Germinal center (tissue), 1 donor: Measurements from ENCODE around the gene FAM110C.
"Not testable (repeated sequence)": the region's sequence is repeated elsewhere in the genome, so short reads cannot be mapped to it uniquely, and the experiment has no call there.

Source experiments
- DNase-seq: peaks from one replicate; pipeline ENCODE4 v3.0.0; 2012; ENCODE audit warnings: mixed read lengths, low spot score

The FAM110C gene, protein sequence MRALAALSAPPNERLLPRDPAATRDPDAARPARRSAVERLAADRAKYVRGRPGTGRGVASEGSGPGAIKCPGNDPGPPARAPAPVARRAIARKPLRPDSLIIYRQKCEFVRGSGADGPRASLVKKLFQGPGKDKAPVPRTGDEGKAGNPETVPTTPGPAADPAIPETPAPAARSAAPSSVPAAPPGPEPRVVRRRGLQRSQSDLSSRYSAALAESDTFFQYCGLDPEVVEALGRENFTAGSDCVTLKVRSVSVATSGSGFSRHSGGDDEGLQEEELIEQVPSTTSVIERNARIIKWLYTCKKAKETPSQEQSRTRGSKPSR

DNA sequence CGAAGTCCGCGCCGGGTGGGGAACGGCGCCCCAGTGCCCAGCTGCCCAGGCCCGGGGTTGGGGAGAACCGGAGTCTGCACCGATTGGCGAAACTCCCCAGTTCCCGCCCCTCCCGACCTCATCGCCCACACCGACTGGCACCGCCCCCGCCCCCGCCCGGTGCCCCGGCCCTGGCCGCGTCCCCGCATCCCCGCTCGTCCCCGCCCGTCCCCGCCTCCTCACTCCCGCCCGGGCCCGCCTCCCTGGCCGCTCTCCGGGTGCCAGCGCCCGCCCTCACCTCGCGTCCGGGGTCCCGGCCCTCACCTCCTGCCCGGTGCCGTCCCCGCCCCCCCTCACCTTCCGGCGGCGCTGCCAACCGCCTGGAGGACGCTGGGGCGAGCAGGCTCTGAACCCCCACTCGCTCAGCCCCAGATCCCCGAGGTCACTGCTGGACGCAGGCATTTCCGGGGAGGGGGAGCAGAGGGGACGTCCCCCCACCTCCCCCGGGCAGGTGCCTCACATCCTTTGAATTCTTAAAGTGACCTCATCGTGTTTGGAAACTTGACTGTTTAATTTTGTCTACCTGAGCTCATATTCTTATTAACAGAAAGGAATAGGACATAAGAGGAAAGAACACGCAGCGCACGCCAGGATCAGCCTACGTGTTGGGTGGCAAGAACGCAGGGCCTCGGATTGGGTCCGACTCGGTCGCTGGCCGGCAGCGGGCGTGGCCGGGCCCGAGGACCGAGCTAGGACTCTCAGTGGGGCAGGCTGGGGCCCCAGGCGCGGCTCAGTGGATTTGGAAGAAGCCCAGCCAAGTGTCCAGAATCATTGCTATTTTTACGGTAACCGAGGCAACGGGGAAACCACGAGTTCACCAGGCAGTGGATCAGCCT, at the start of gene FAM110C:
TSS of gene FAM110C (minus strand) at position 35 of the 875 bp plus-strand sequence. CDS start 120 bp downstream, outside the sequence.
- peak; percentile 14 for DNase-seq

DNA sequence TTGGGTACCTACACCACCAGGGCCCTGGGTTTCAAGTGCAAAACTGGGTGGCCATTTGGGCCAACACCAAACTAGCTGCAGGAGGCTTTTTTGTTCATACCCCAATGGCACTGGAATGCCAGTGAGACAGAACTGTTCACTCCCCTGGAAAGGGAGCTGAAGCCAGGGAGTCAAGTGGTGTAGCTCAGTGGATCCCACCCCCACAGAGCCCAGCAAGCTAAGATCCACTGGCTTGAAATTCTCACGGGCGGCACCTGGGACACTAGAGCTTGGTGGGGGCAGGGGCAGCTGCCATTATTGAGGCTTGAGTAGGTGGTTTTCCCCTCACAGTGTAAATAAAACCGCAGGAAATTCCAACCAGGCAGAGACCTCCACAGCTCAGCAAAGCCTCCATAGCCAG, 46.0 kb upstream of the FAM110C start:
- DNase-seq = no peak

DNA sequence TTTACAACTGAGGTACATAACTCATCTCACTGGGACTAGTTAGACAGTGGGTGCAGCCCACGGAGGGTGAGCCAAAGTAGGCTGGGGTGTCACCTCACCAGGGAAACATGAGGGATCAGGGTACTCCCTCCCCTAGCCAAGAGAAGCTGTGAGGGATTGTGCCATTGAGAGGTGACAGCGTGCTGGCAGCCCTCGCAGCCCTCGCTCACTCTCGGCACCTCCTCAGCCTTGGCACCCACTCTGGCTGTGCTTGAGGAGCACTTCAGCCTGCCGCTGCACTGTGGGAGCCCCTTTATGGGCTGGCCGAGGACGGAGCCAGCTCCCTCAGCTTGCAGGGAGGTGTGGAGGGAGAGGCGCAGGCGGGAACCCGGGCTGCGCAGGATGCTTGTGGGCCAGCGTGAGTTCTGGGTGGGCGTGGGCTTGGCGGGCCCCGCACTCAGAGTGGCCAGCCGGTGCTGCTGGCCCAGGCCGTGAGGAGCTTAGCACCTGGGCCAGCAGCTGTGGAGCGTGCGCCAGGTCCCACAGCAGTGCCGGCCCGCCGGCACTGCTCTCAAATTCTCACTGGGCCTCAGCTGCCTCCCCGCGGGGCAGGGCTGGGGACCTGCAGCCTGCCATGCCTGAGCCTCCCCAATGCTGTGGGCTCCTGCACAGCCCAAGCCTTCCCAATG, 44.5 kb upstream of the FAM110C start:
- no peak for DNase-seq

DNA sequence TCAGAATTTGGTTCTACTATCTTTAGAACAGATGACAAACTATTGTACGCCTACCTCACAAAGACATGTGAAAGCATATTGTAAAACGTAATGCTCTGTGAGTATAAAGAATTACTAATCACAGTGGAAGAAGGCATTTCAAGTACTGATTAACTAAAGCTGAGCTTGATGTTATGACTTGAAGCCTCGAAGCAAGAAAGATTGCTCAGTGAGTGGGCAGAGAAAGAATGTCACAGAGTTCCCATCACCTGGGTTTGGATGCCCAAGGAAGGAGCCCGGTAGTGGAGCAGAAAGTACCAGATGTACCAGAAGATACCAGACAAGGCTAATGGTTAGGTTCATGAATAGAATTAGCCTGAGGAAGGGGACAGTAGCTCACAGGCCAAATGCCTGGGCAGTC, 39.5 kb upstream of the FAM110C start:
- DNase-seq = no peak

DNA sequence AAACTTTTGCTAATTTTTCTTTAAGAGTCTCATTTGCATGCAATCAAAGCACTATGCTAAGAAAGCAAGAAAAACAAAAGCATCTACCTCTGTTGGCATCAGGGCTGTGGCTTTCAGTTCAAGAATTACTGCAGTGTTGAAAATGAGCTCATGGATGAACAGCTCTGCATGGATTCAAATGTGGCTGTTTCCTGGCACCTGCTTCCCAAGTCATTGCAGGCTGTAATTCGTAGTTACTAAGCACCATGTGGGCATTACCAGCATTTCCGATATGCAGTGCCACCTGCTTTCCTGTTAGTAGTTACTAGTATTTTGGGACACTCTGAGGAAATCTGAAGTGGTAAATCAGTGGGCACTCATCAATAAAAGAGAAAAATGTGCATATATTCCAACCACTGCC, 37.8 kb upstream of the FAM110C start:
- no peak for DNase-seq

DNA sequence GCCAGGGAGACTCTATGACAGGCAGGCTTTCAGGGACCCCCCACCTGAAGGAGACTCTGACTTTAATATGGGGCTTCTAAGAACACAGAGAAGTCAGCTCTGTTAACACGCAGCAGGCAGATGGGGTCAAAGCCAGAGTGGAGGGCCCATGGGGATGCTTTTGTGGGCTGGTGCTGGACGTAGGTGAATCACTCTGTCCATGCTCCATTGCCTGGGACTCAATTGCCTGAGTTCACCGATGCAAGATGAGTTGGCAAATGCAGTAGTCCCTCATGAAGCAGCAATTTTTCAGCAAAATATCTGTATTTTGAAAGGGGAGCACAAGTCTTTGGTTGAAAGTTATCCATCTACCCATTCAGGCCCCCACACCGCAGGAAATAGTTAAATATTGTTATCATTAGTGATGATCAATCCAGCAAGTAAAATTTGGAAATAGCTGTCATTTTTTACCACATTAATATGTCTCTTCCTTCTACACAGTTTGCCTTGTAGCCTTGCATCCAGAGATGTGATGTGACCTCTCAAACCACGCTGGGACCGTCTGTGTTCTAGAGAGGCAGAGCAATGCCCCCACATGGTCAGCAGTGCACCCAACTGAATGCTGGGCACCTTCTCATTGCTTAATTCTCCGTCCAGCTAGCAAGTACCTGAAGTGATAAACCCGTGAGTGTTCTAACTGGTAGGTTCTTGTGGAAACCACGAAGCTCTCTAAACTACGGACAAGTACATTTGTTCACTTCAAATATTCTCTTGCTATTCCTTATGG, 34.8 kb upstream of the FAM110C start:
- no peak for DNase-seq

DNA sequence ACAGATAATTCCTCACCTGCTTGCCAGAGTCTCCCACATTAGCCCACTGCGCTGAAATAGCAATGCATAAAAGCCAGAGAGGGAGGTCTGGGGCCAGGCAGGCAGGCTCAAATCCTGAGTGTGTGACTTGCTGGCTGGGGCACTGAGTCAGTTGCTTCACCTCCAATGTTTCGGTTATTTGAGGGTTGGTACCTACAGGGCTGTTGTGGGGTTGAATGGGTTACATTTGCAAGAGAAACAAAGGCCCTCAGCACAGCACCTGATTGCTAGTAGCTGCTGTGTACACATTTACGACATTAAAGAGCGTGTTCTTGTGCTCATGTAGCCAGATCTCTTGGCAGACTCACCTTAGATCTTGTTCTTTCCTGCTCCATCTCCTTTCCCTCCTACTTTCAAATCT, 34.1 kb upstream of the FAM110C start:
- no peak for DNase-seq

DNA sequence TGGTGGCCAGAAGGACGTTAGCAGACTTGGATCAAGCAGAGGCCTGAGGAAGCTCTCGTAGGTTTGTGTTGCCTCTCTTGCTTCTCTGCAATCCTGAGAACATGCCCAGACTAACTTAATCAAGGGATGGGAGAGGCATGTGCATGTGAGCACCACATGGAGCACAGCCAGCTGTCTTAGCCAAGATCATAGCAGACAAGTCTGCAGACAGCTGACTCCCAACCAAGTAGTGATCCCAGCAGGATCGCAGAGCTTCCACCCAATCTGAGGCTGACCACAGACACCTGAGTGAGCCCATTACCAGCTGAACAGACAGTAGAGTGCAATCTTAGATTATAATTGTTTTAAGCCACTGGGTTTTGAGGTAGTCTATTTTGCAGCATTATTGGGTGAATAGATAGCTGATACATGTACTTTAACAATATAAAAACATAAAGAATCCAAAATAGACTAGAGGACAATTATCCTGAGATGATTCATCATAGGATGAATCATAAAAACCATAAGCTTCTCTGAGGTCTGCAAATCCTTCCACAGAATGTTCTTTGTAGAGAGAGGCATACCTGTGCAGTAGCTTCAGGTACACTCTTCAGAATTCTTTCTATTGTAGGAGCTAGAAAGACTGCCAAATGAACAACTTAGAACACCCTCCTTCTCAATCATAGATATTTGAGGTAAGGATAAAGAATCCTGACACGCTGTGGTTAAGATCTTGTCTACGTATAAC, 25.2 kb upstream of the FAM110C start:
- DNase-seq = no peak

DNA sequence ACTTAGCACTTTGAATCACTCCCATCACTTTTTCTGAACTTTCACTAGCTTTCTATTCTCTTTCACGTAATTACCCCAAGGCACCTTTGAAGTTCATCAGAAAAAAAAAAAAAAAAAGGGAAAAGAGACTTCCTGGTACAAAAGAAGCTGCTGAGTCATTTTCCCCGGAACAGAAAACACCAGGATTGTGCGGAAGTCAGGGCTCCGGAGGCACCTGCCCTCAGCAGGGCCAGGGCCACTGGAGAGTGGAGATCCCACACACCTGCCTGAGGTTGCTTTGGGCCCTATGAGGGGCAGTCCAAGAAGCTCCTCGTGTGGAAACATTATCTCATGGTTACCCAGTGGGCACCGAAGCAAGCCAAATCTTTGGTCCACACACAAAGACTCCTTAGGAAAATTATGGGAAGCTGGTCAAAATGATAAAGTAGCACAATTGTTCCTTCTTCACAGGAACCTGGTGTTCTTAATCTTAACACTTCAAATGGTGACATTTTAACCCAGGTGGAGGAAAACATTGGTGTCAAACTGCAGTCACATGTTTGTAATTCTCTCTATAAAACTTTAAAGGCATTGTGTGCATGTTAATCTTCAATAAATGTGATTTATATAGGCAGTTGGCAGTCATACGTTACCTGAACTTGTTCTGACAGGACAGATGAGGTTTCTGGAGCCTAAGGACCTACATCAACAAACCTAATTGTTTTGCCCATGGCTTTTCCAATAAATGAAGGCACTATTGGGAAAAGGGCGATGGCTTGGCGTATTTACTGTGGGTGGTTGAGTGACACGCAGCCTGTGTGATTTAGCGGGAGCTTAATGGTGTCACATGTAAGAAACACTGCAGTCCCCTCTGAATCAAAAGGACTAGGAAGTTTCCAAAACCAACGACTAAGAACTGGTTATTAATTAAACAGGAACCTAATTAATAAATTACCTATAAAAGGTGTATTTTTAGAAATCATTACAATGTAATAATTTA, 23.4 kb upstream of the FAM110C start:
- no peak for DNase-seq

DNA sequence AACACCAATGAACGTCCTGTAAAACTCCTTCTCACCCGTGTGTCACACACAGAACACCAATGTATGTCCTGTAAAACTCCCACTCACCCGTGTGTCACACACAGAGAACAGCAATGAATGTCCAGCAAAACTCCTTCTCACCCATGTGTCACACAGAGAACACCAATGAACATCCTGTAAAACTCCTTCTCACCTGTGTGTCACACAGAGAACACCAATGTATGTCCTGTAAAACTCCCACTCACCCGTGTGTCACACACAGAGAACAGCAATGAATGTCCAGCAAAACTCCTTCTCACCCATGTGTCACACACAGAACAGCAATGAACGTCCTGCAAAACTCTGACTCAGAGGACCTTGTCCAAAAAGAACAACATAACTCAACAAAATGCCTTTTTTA, 22.3 kb upstream of the FAM110C start:
- DNase-seq = not testable (repeated sequence)

DNA sequence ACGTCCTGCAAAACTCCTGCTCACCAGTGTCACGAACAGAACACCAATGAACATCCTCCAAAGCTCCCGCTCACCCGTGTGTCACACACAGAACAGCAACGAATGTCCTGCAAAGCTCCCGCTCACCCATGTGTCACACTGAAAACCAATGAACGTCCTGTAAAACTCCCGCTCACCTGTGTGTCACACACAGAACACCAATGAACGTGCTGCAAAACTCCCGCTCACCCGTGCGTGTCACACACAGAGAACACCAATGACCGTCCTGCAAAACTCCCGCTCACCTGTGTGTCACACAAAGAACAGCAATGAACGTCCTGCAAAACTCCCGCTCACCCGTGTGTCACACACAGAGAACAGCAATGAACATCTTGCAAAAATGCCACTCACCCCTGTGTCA, 20.5 kb upstream of the FAM110C start:
- no peak for DNase-seq

DNA sequence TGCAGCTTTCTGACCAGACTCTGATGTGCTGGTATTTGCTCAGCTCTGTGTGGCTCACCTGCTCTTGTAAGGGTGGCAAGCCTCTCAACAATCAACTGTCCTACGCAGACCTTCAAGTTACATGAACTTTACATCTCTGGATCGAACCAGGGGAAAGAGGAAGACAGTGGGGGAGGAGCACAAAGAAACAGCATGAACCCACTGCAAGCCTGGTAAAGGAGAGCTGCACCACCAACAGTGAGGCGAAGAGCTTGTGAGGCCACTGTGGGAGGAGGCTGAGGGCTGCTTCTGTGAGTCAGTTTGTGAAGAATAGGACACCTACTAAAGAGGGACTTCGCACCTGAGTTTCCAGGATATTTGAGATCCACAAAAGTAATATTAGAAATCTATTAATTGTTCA, 18.8 kb upstream of the FAM110C start:
- no peak for DNase-seq

DNA sequence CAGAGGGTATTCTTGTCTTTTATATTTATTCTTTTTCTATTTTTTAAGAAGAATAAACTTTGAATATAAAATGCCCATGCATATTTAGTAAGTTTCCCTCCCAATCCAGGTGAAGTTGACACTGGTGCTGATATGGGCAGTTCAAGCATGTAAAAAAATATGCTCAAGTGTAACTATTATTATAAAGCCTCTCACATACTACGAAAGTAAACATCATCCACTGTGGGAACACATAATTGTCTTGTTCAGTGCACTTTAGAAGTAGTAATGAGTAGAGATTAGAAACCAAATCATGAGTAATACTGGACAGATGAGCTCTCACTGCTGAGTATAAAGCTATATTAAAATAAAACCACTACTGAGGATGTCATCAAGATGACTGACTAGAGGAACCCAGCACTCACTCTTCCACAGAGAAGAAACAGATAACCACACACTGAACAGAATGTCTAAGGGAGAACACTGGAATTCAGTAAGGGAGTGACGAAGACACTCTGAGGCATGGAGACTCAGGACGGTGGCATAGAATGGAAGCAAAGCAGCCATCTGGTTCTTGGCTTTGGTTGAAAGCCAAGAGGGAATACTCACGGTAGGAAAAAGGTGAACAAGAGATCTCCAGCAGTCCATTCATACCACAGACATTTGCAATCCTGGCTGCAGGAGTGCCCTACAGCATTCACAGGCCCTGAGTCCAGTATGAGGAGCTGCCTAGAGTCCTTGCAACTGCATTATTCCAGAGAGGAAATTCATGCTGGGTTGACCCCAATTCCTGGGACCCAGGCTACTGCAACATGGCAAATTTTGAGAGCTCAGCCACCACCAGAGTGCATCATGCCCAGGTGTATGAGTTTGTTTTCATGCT, 9.5 kb upstream of the FAM110C start:
- no peak for DNase-seq

DNA sequence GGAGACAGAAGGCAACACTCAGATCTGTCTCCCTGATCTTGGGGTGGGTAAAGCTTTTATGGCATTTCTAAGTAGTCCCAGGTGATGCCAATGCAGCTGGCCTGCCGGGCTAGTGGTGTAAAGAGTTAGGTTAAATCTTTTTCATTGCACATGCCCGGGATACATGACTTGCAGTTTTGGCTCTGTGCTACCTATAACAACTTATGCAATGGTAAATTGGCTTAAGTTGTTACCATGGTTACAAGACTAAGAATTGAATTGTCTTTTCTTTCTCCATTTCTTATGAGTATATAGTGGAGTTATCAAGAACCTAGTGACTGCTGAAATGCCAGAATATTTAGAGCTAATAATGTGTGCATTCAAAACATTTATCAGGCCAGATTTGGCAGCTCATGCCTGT, 5.3 kb upstream of the FAM110C start:
- no peak for DNase-seq

DNA sequence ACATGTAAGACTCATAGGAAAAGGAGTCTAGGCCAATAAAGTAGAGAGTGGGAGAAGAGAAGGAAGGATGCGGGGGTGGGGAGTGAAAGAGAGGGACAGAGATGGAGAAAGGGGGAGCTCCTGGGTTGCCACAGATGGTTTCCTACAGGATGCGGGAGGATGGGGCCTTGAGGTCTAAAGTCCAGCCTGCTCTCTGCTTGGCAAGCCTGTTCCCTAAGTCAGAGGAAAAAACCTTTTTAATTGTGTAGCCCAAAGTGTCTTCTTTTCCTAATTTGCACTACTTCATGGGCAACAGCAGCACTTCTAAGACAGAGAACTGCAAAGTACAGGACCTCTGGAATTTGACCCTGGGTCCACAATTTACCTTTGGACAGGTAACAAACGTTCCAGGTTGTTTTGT, 1.4 kb upstream of the FAM110C start:
- DNase-seq = no peak

DNA sequence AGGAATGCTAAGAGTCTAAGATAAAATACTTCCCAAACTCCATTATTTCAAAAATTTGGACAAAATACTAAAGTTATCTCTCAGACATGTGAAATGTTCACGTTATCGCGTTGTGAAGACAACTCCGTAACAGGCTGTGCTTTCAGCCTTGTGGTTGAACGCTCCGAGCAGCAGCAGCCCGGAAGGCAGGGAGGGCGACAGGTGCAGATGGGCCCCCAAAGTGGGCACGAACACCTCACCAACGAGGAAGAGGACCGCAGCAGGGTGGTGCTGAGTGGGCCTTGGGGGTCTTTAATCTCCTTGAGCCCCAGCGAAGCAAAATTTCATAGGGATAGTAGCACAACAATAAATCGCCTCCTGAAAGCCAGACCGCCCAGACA, 1.0 kb upstream of the FAM110C start:
- DNase-seq = no peak

DNA sequence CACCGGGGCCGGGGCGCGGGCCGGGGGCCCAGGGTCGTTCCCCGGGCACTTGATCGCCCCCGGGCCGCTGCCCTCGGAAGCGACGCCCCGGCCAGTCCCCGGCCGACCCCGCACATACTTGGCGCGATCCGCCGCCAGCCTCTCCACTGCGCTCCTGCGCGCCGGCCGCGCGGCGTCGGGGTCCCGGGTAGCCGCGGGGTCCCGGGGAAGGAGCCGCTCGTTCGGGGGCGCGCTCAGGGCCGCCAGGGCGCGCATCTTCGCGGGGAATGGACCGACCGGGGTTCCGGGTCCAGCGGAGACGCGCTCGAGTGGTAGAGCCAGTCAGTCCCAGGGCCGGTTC, 204 bp downstream of the FAM110C start:
- DNase-seq = peak; percentile 5

DNA sequence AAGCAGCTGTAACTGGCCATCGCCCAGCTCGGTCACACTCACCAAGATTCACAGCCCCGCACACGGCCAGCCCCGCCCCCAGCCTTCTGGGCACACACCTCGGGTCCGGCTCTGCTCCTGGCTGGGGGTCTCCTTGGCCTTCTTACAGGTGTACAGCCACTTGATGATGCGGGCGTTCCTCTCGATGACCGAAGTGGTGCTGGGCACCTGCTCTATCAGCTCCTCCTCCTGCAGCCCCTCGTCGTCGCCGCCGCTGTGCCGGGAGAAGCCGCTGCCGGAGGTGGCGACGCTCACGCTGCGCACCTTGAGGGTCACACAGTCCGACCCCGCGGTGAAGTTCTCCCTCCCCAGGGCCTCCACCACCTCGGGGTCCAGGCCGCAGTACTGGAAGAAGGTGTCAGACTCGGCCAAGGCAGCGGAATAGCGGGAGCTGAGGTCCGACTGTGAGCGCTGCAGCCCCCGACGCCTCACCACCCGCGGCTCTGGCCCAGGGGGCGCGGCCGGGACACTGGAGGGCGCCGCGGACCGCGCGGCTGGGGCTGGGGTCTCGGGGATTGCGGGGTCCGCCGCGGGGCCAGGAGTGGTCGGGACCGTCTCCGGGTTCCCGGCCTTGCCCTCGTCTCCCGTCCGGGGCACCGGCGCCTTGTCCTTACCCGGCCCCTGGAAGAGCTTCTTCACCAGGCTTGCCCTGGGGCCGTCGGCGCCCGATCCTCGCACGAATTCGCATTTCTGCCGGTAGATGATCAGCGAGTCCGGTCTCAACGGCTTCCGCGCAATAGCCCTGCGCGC, 769 bp downstream of the FAM110C start:
- DNase-seq = no peak
